K562 (cell line): ENCODE results near the gene ANO10. TPM values are rescaled to one million over a fixed set of nuclear protein-coding genes. Genes with fewer than 3 reads are reported as not detected.

Source experiments
- ARID3A ChIP-seq: IDR thresholded peaks from 2 replicates; pipeline ENCODE4 v1.6.1; 2012; ENCODE audit warnings: low read depth, low read length, improper control_type of control experiment, borderline replicate concordance
- BACH1 ChIP-seq: fragments of 200-800 bp; sonication (Bioruptor generic); IDR thresholded peaks from 2 replicates; pipeline ENCODE4 v1.6.1; 2016; ENCODE audit warnings: missing genetic modification characterization, missing compliant biosample characterization
- CBX3 ChIP-seq, 2 experiments: IDR thresholded peaks; 1 replicate in 1 of 2; 2 replicates in 1 of 2; pipeline ENCODE4 v1.6.1; 2012; ENCODE audit warnings: inconsistent platforms in 2 of 2, low read length in 2 of 2, borderline replicate concordance in 1 of 2, control low read depth in 1 of 2
- CSDE1 ChIP-seq, 2 experiments: fragments of 450-650 bp; IDR thresholded peaks; 2 replicates each; pipeline ENCODE4 v1.6.1; 2016; ENCODE audit warnings: mild to moderate bottlenecking in 1 of 2
- EP400 ChIP-seq: fragments of 450-650 bp; IDR thresholded peaks from 2 replicates; pipeline ENCODE4 v1.6.1; 2017; ENCODE audit warnings: antibody characterized with exemption, mild to moderate bottlenecking, moderate library complexity
- FOXK2 ChIP-seq, 2 experiments: fragments of 450-650 bp; IDR thresholded peaks in 1 of 2; conservative IDR thresholded peaks in 1 of 2; 2 replicates each; pipeline ENCODE4 v1.6.1; 2016; ENCODE audit warnings: low read depth in 2 of 2, mild to moderate bottlenecking in 1 of 2
- KDM1A ChIP-seq, 2 experiments: fragments of 450-650 bp; IDR thresholded peaks; 2 replicates each; pipeline ENCODE4 v1.6.1; 2016; ENCODE audit warnings: mild to moderate bottlenecking in 2 of 2
- MTA1 ChIP-seq: fragments of 450-650 bp; IDR thresholded peaks from 2 replicates; pipeline ENCODE4 v1.6.1; 2017; ENCODE audit warnings: borderline replicate concordance
- TEAD1 ChIP-seq, 2 experiments: fragments of 450-650 bp in 1 of 2; sonication (generic) in 1 of 2; formaldehyde crosslinking; IDR thresholded peaks; 2 replicates each; pipeline versions ENCODE4 v1.4.0 to v1.8.0; 2020 to 2022; ENCODE audit warnings: mild to moderate bottlenecking in 2 of 2, missing genetic modification reagents in 1 of 2
- ZEB2 ChIP-seq: fragments of 450-650 bp; IDR thresholded peaks from 2 replicates; pipeline ENCODE4 v1.6.1; 2016
- ZKSCAN3 ChIP-seq: fragments of 250-450 bp; sonication (Bioruptor Pico); IDR thresholded peaks from 2 replicates; pipeline ENCODE4 v1.4.0; 2020
- ZNF445 ChIP-seq: fragments of 250-450 bp; sonication (Bioruptor Pico); IDR thresholded peaks from 2 replicates; pipeline ENCODE4 v1.4.0; 2020; ENCODE audit warnings: low read depth, mild to moderate bottlenecking, moderate library complexity
- ZNF79 ChIP-seq: fragments of 250-450 bp; sonication (Bioruptor Pico); IDR thresholded peaks from 2 replicates; pipeline ENCODE4 v1.4.0; 2020; ENCODE audit warnings: low read depth, mild to moderate bottlenecking, moderate library complexity
- polyA plus RNA-seq, 8 experiments: library from polyadenylated mRNA; depleted of rRNA in 4 of 8; stranded (reverse) in 5 of 8; unstranded in 3 of 8; fragments of >200 nt; fragmentation: Nextera tagmentation in 2 of 8; fragmentation: Illumina TruSeq in 1 of 8; extraction: Ambion mirVana in 2 of 8; extraction: Trizol in 1 of 8; gene quantifications; 2 replicates each; pipeline versions ENCODE4 v1.2.1 to v1.2.3, GENCODE V29; 2011 to 2014; ENCODE audit warnings: inconsistent platforms in 1 of 8, missing spikeins in 1 of 8
- total RNA-seq, 7 experiments: library from RNA; depleted of rRNA in 6 of 7; stranded (reverse); fragments of >200 nt in 6 of 7; fragmentation: Illumina TruSeq in 2 of 7; extraction: Trizol in 2 of 7; gene quantifications; 2 replicates each; pipeline versions ENCODE4 v1.2.1 to v1.2.3, GENCODE V29; 2011 to 2021; ENCODE audit warnings: low replicate concordance in 1 of 7
- TF ChIP-seq, protein P1 (sequence below): fragments of 250-450 bp; sonication (Bioruptor Pico); IDR thresholded peaks from 2 replicates; pipeline ENCODE4 v1.5.1; 2021; ENCODE audit warnings: mild to moderate bottlenecking
- TF ChIP-seq, protein P2 (sequence below): IDR thresholded peaks from 3 replicates; pipeline ENCODE4 v1.6.1; 2011; ENCODE audit warnings: borderline replicate concordance, mild to moderate bottlenecking, moderate library complexity; ENCODE audit not compliant: insufficient read length; ENCODE audit errors: extremely low read depth
- TF ChIP-seq, protein P3 (sequence below), 2 experiments: fragments of 450-650 bp in 1 of 2; sonication (generic) in 1 of 2; formaldehyde crosslinking in 1 of 2; IDR thresholded peaks in 1 of 2; conservative IDR thresholded peaks in 1 of 2; 2 replicates each; pipeline versions ENCODE4 v1.6.1 to v1.8.1; 2016 to 2023; ENCODE audit warnings: mild to moderate bottlenecking in 2 of 2, moderate library complexity in 2 of 2, inconsistent platforms in 1 of 2, missing genetic modification reagents in 1 of 2

Gene ANO10
- total and polyA plus RNA-seq, 9 of the 15 experiments (the other 6 are each of a cell fraction or from before 2014, with no cell fraction given) = 6.4 to 46.0 (median 32.3) TPM

DNA sequence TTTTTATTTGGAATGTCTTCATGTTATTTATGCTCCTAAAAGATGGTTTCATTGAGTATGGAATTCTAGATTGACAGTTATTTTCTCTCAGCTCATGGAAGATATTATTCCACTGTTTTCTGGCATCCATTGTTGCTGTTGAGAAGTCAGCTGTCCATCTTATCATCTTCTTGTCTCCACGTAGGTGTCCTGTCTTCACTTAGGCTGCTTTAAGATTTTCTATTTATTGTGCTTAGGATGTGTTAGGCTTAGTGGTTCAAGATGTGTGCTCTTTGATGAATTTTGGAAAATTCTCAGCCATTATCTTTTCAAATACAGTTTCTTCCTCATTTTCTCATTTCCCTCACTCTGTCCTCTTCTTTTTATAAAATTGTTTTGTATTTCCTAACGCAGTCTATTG is 283.5 kb downstream of the ANO10 start (continued):
- TF ChIP-seq ARID3A (no peak), FOXK2 (conservative IDR thresholded peaks at IDR 0.05 in 1 of 2, IDR thresholded peaks at IDR 0.05 in 1 of 2; ENCODE audit: low read depth in 2 of 2) (0 out of 4 replicates have a peak, but pooled peaks of 1 of the 2 experiments have one; percentile 21), KDM1A (IDR thresholded peaks at IDR 0.05) (0 out of 4 replicates have a peak, but pooled peaks of 1 of the 2 experiments have one; percentile 26), ZEB2 (peak; percentile 33; the same call in 1 of the 2 replicates), BACH1 (tag) (no peak), CBX3 (IDR thresholded peaks at IDR 0.05; ENCODE audit: borderline replicate concordance in 1 of 2, low read length in 2 of 2) (peak in 1 of 2 experiments; percentile 99; a peak in 2 of 3 replicates), EP400 (0 out of 2 replicates have a peak, but pooled peaks have one; percentile 43), ZNF445 (CRISPR knock-in tag) (no peak), TEAD1 (CRISPR knock-in tag; IDR thresholded peaks at IDR 0.05) (no peak), ZKSCAN3 (CRISPR knock-in tag) (no peak), CSDE1 (IDR thresholded peaks at IDR 0.05) (0 out of 4 replicates have a peak, but pooled peaks of 1 of the 2 experiments have one; percentile 42), MTA1 (no peak), ZNF79 (CRISPR knock-in tag) (no peak)
- TF ChIP-seq, protein P1, sequence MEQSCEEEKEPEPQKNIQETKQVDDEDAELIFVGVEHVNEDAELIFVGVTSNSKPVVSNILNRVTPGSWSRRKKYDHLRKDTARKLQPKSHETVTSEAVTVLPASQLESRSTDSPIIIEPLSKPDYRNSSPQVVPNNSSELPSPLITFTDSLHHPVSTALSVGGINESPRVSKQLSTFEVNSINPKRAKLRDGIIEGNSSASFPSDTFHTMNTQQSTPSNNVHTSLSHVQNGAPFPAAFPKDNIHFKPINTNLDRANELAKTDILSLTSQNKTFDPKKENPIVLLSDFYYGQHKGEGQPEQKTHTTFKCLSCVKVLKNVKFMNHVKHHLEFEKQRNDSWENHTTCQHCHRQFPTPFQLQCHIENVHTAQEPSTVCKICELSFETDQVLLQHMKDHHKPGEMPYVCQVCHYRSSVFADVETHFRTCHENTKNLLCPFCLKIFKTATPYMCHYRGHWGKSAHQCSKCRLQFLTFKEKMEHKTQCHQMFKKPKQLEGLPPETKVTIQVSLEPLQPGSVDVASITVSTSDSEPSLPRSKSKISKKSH (CRISPR knock-in tag) = peak; percentile 83; the same call in 1 of the 2 replicates
- TF ChIP-seq, protein P2, sequence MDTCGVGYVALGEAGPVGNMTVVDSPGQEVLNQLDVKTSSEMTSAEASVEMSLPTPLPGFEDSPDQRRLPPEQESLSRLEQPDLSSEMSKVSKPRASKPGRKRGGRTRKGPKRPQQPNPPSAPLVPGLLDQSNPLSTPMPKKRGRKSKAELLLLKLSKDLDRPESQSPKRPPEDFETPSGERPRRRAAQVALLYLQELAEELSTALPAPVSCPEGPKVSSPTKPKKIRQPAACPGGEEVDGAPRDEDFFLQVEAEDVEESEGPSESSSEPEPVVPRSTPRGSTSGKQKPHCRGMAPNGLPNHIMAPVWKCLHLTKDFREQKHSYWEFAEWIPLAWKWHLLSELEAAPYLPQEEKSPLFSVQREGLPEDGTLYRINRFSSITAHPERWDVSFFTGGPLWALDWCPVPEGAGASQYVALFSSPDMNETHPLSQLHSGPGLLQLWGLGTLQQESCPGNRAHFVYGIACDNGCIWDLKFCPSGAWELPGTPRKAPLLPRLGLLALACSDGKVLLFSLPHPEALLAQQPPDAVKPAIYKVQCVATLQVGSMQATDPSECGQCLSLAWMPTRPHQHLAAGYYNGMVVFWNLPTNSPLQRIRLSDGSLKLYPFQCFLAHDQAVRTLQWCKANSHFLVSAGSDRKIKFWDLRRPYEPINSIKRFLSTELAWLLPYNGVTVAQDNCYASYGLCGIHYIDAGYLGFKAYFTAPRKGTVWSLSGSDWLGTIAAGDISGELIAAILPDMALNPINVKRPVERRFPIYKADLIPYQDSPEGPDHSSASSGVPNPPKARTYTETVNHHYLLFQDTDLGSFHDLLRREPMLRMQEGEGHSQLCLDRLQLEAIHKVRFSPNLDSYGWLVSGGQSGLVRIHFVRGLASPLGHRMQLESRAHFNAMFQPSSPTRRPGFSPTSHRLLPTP = no peak
- TF ChIP-seq, protein P3, sequence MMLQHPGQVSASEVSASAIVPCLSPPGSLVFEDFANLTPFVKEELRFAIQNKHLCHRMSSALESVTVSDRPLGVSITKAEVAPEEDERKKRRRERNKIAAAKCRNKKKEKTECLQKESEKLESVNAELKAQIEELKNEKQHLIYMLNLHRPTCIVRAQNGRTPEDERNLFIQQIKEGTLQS (IDR thresholded peaks at IDR 0.05) = no peak
- TF ChIP-seq, protein P3 (CRISPR knock-in tag; conservative IDR thresholded peaks at IDR 0.05) = no peak
